H1 (cell line): ENCODE measurements around the gene RMP24.

ENCODE experiments used
- CBX8 ChIP-seq: fragments of 300-800, 300-1000 bp; sonication (generic); IDR thresholded peaks from 2 replicates; pipeline ENCODE4 v1.7.1; 2016; ENCODE audit warnings: low read depth, low read length, borderline replicate concordance
- EZH2 ChIP-seq: fragments of 200-600 bp; sonication (generic); IDR thresholded peaks from 2 replicates; pipeline ENCODE4 v1.7.1; 2012; ENCODE audit warnings: low read depth, mild to moderate bottlenecking, moderate library complexity, low read length, inconsistent platforms; ENCODE audit not compliant: severe bottlenecking
- KDM4A ChIP-seq: IDR thresholded peaks from one replicate; pipeline ENCODE4 v1.7.1; 2012; ENCODE audit warnings: low read depth, mild to moderate bottlenecking, moderate library complexity, low read length, inconsistent platforms; ENCODE audit not compliant: severe bottlenecking
- SP2 ChIP-seq: IDR thresholded peaks from 2 replicates; pipeline ENCODE4 v1.6.1; 2012; ENCODE audit warnings: mild to moderate bottlenecking, low read length, inconsistent platforms
- TF ChIP-seq, protein P1 (sequence below), 3 experiments: IDR thresholded peaks; 1 replicate in 2 of 3; 2 replicates in 1 of 3; pipeline versions ENCODE4 v1.5.1 to v1.6.1; 2011; ENCODE audit warnings: low read length in 3 of 3, mild to moderate bottlenecking in 3 of 3, inconsistent platforms in 2 of 3, low read depth in 1 of 3, moderate library complexity in 1 of 3; ENCODE audit not compliant: insufficient read depth in 1 of 3; ENCODE audit errors: control extremely low read depth in 1 of 3

The RMP24 gene

DNA sequence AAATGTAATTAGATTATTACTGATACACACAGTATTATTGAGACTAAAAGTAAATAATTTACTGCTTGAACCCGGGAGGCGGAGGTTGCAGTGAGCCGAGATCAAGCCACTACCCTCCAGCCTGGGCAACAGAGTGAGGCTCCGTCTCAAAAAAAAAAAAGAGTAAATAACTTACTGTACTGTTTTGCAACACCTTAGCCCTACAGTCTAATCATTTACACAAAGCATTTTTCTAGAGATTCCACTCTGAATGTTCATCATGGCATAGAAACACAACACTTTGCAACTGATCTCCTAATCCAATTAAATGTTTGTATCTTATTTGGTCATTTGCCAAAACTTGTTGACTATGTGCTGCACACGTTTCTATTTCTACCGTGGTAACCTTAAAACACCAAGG lies 23.4 kb upstream of the RMP24 start (continued):
- TF ChIP-seq, protein P1, sequence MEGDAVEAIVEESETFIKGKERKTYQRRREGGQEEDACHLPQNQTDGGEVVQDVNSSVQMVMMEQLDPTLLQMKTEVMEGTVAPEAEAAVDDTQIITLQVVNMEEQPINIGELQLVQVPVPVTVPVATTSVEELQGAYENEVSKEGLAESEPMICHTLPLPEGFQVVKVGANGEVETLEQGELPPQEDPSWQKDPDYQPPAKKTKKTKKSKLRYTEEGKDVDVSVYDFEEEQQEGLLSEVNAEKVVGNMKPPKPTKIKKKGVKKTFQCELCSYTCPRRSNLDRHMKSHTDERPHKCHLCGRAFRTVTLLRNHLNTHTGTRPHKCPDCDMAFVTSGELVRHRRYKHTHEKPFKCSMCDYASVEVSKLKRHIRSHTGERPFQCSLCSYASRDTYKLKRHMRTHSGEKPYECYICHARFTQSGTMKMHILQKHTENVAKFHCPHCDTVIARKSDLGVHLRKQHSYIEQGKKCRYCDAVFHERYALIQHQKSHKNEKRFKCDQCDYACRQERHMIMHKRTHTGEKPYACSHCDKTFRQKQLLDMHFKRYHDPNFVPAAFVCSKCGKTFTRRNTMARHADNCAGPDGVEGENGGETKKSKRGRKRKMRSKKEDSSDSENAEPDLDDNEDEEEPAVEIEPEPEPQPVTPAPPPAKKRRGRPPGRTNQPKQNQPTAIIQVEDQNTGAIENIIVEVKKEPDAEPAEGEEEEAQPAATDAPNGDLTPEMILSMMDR (IDR thresholded peaks at IDR 0.05; ENCODE audit: control extremely low read depth in 1 of 3, insufficient read depth in 1 of 3, low read depth in 1 of 3, low read length in 3 of 3) = no peak
- TF ChIP-seq SP2 (no peak), KDM4A (no peak), EZH2 (no peak), CBX8 (no peak)
